Testis (tissue), 3 donors: Measurements from ENCODE around the gene SLC4A9. TPM values are rescaled to one million over a fixed set of nuclear protein-coding genes. Genes with fewer than 3 reads are reported as not detected.

ENCODE experiments used
- DNase-seq: peaks from one replicate; pipeline ENCODE4 v3.0.0-alpha.2; 2019
- H3K27ac ChIP-seq, 2 donors: fragments of 200-600 bp; sonication (generic); one replicate each; pipeline ENCODE4 v1.5.1; 2019
- H3K27me3 ChIP-seq: fragments of 200-600 bp; sonication (generic); one replicate; pipeline ENCODE4 v1.5.1; 2019
- H3K36me3 ChIP-seq: fragments of 200-600 bp; sonication (generic); one replicate; pipeline ENCODE4 v1.5.1; 2017; ENCODE audit warnings: low read depth; ENCODE audit errors: missing control alignments
- H3K4me1 ChIP-seq: fragments of 200-600 bp; sonication (generic); one replicate; pipeline ENCODE4 v1.5.1; 2019
- H3K4me3 ChIP-seq, 2 donors: fragments of 200-600 bp; sonication (generic); one replicate each; pipeline ENCODE4 v1.5.1; 2017 to 2019
- H3K9me3 ChIP-seq: fragments of 200-600 bp; sonication (generic); one replicate; pipeline ENCODE4 v1.5.1; 2017
- CTCF ChIP-seq, 3 experiments: fragments of 450-650 bp in 2 of 3; fragments of 200-600 bp in 1 of 3; sonication (generic) in 1 of 3; IDR thresholded peaks; one replicate each; pipeline ENCODE4 v1.5.1; 2016 to 2019; ENCODE audit warnings: antibody characterized with exemption in 3 of 3, mild to moderate bottlenecking in 2 of 3, moderate library complexity in 1 of 3
- POLR2A ChIP-seq: fragments of 450-650 bp; IDR thresholded peaks from one replicate; pipeline ENCODE4 v1.6.1; 2017; ENCODE audit warnings: antibody characterized with exemption, mild to moderate bottlenecking, moderate library complexity
- WGBS, 2 donors: methylation state at CpG; one replicate each; pipeline ENCODE4 v1.1.5; 2018; 5-methylcytosine and 5-hydroxymethylcytosine counted together
- intact Hi-C: fragments of 100-400 bp; cut with DNase I; formaldehyde crosslinking; loops from one replicate; pipeline ENCODE4 v1.15.1; 2023; ENCODE audit warnings: low total_unique reads
- polyA plus RNA-seq: library from polyadenylated mRNA; stranded (reverse); fragments of 350-450 nt; fragmentation: Illumina TruSeq; extraction: RNeasy Lipid Tissue Mini Kit (QIAGEN cat#74804); gene quantifications from one replicate; pipeline ENCODE4 v1.2.3, GENCODE V29; 2014; ENCODE audit warnings: low read depth, low replicate concordance; ENCODE audit not compliant: insufficient read depth
- total RNA-seq, 2 donors: library from RNA; depleted of rRNA; stranded (reverse); fragments of >200 nt; gene quantifications; one replicate each; pipeline ENCODE4 v1.2.3, GENCODE V29; 2016

Gene SLC4A9
- total and polyA plus RNA-seq, 3 donors from 2014 or later: 0.81 to 1.2 (median 1.2) TPM

GRCh38 chr5:140372971-140373487 lies 13.0 kb downstream of the SLC4A9 start:
- TF ChIP-seq CTCF (IDR thresholded peaks at IDR 0.05): peak; percentile 48 to 82 (median 71)
- no peak for TF ChIP-seq POLR2A
- H3K4me1 ChIP-seq: peaks cover 7% of the 10 kb centered on the region
- no peaks in the 10 kb centered on the region for H3K27me3 ChIP-seq
- peak; percentile 80 for DNase-seq
- H3K36me3 ChIP-seq: no peaks in the 10 kb centered on the region
- H3K9me3 ChIP-seq: no peaks in the 10 kb centered on the region
- WGBS, 2 donors: 25 to 28% methylated on average over 2 of the region's 2 CpGs
- no peak overlapping the region for H3K4me3 ChIP-seq
- intact Hi-C loops: loop anchor here (10.0 kb wide), 1 partner anchor 342 kb away; no protein-coding TSS in a partner anchor
- no peak overlapping the region for H3K27ac ChIP-seq

- WGBS, 2 donors: 92 to 95% methylated on average over 4 of the region's 4 CpGs
- no peaks in the 10 kb centered on the region for H3K36me3 ChIP-seq
- intact Hi-C loops: no loop called here
- H3K4me3 ChIP-seq: no peak overlapping the region
- no peaks in the 10 kb centered on the region for H3K4me1 ChIP-seq
- no peaks in the 10 kb centered on the region for H3K27me3 ChIP-seq
- TF ChIP-seq CTCF (IDR thresholded peaks at IDR 0.05): no peak
- TF ChIP-seq POLR2A: no peak
- H3K9me3 ChIP-seq: no peaks in the 10 kb centered on the region
- no peak for DNase-seq
- H3K27ac ChIP-seq: no peak overlapping the region
Measured at GRCh38 chr5:140381351-140381750, 21.4 kb downstream of the SLC4A9 start.

- Histone ChIP-seq H3K4me1 (no peaks in the 10 kb centered on the region), H3K36me3 (no peaks in the 10 kb centered on the region), H3K4me3 (no peak overlapping the region), H3K27me3 (no peaks in the 10 kb centered on the region), H3K27ac (no peak overlapping the region), H3K9me3 (no peaks in the 10 kb centered on the region)
- 93 to 100% methylated on average over 1 of the region's 1 CpG for WGBS, 2 donors
- TF ChIP-seq CTCF (IDR thresholded peaks at IDR 0.05): no peak
- no peak for TF ChIP-seq POLR2A
- DNase-seq: no peak
- intact Hi-C loops: no loop called here
Measured at GRCh38 chr5:140381972-140382371, 22.0 kb downstream of the SLC4A9 start.

- no peak overlapping the region for H3K4me3 ChIP-seq
- H3K27me3 ChIP-seq: no peaks in the 10 kb centered on the region
- no peaks in the 10 kb centered on the region for H3K4me1 ChIP-seq
- H3K27ac ChIP-seq: no peak overlapping the region
- intact Hi-C loops: no loop called here
- no peak for DNase-seq
- H3K9me3 ChIP-seq: no peaks in the 10 kb centered on the region
- no peak for TF ChIP-seq CTCF (IDR thresholded peaks at IDR 0.05)
- TF ChIP-seq POLR2A: no peak
- H3K36me3 ChIP-seq: no peaks in the 10 kb centered on the region
Measured at GRCh38 chr5:140382866-140383265, 22.9 kb downstream of the SLC4A9 start.

GRCh38 chr5:140383300-140383699 lies 23.3 kb downstream of the SLC4A9 start:
- Histone ChIP-seq H3K9me3 (no peaks in the 10 kb centered on the region), H3K4me3 (no peak overlapping the region), H3K27ac (no peak overlapping the region), H3K4me1 (no peaks in the 10 kb centered on the region), H3K36me3 (no peaks in the 10 kb centered on the region), H3K27me3 (no peaks in the 10 kb centered on the region)
- WGBS, 2 donors: 74 to 85% methylated on average over 2 of the region's 2 CpGs
- DNase-seq: no peak
- TF ChIP-seq CTCF (IDR thresholded peaks at IDR 0.05) (no peak), POLR2A (no peak)
- intact Hi-C loops: no loop called here
